SIG-M5 treated with dmso at 0.1 percent for 504 hours (cell line): ENCODE results near the gene ZNF845.
"Not testable (repeated sequence)": the region's sequence is repeated elsewhere in the genome, so short reads cannot be mapped to it uniquely, and the experiment has no call there.

Experiments used
- DNase-seq: peaks from one replicate; lab custom pipeline; 2025; ENCODE audit not compliant: unreplicated experiment; lab: John Stamatoyannopoulos, UW

Gene ZNF845

GRCh38 chr19:53374743-53375142 is 41.2 kb downstream of the ZNF845 start:
- no peak for DNase-seq

DNA sequence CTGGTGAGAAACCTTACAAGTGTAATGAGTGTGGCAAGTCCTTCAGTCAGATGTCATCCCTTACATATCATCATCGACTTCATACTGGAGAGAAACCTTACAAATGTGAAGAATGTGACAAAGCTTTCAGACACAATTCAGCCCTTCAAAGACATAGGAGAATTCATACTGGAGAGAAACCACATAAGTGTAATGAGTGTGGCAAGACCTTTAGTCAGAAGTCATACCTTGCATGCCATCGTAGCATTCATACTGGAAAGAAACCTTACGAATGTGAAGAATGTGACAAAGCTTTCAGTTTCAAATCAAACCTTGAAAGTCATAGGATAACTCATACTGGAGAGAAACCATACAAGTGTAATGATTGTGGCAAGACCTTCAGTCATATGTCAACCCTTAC is 47.8 kb downstream of the ZNF845 start:
- DNase-seq, result no peak

DNA sequence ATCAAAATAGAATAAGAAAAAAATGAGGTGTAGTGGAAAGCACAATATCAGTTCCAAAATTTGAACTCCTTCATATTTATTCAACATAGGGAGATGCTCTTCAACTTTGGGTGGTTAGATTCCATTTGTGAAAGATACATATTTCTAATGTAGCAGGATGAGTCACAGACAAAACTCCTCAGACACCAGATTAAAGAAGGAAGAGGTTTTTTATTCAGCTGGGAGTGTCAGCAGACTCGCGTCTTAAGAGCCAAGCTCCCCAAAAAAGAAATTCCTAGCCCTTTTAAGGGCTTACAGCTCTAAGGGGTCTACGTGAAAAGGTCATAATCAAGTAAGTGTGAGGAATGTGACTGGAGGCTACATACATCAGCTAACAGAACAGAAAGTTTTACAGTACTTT is 54.6 kb downstream of the ZNF845 start:
- no peak for DNase-seq

- no peak for DNase-seq
Observed at GRCh38 chr19:53388904-53389303, 55.4 kb downstream of the ZNF845 start.

GRCh38 chr19:53389571-53389970 is 56.0 kb downstream of the ZNF845 start:
- no peak for DNase-seq

- DNase-seq, result no peak
Observed at GRCh38 chr19:53389978-53390377, 56.4 kb downstream of the ZNF845 start.

- DNase-seq, result no peak
Observed at GRCh38 chr19:53394522-53394973, 61.0 kb downstream of the ZNF845 start.

GRCh38 chr19:53394974-53395839 is 61.7 kb downstream of the ZNF845 start, which contains the start of gene ZNF765:
ZNF765 (plus strand) TSS chr19:53395149; CDS start chr19:53398016, 2,867 bp downstream.
- peak; percentile 53 for DNase-seq

DNA sequence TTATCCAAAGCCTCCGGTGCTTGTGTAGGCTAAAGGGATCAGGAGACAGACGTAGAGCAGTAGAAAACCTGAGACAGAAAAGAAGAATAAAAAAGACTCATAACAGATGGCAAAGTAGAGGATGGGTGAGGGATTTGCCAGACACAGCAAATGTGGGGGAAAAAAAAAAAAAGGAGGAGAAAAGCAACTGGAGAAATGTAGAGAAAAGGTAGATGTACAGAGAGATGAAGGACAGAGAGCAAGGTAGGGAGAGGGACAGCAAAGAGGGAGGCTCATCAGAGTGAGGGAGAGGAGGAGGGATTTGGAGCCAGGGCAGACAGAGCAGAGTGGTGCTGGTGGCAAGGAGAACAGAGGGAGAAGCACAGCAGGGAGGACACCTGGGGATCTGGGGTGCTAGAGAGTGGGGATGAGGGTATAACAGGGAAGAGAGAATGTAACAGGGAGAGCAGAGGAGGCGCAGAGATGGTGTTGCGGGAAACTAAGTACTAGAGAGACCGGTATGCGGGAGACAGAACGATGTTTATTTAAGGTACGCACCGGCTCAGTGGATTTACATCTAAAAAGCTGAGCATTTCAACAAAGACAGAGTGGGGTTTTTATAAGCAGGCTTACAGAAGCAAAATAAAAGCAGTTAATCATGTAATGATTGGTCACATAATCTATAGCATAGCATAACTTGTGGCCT is 62.4 kb downstream of the ZNF845 start:
- DNase-seq, result not testable (repeated sequence)

- no peak for DNase-seq
Observed at GRCh38 chr19:53396525-53396868, 62.9 kb downstream of the ZNF845 start.

DNA sequence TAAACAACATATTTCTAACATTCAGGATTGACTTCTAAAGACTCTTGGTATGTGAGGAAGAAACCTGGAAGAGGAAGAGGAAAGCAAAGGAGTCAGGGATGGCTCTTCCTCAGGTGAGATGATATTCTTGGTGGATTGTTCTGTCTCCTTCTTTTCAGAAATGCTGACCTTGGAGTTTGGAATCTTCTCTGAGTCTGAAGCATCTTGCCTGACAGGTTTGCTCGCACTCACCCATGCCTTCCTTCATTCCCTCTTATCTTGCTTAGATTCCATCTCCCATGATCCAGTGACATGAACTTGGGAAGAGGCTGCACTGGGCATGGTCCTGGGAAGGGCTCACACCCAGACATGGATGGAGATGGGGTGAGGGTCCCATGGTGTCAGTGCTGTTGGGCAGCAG is 64.4 kb downstream of the ZNF845 start:
- not testable (repeated sequence) for DNase-seq
